ENCODE data around the gene DUSP6.

DNA sequence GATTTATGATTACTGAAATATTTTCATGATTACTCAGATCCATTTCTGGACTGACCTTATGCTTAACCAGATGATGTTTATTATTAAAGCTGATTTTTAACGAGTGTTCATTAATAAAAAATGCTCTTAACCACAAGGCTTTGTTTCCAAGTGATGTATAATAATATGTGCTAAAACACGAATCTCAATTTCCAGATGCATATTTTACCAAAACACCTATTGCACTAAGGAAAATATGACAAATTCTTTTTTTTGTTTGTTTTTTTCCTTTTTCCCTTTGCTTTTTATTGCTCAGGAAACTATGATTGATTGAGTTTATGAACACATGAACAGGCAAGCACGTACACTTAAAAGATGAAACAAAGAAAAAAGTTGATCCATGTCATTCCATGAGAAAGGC is 16.9 kb upstream of the DUSP6 start:
- TF ChIP-seq POLR2AphosphoS5 (IDR thresholded peaks at IDR 0.05; ENCODE audit: insufficient read depth in 1 of 2, low read depth in 1 of 2), result no peak
- TF ChIP-seq, protein P1, sequence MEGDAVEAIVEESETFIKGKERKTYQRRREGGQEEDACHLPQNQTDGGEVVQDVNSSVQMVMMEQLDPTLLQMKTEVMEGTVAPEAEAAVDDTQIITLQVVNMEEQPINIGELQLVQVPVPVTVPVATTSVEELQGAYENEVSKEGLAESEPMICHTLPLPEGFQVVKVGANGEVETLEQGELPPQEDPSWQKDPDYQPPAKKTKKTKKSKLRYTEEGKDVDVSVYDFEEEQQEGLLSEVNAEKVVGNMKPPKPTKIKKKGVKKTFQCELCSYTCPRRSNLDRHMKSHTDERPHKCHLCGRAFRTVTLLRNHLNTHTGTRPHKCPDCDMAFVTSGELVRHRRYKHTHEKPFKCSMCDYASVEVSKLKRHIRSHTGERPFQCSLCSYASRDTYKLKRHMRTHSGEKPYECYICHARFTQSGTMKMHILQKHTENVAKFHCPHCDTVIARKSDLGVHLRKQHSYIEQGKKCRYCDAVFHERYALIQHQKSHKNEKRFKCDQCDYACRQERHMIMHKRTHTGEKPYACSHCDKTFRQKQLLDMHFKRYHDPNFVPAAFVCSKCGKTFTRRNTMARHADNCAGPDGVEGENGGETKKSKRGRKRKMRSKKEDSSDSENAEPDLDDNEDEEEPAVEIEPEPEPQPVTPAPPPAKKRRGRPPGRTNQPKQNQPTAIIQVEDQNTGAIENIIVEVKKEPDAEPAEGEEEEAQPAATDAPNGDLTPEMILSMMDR (IDR thresholded peaks at IDR 0.05), result no peak
- TF ChIP-seq POLR2A (IDR thresholded peaks at IDR 0.05), result no peak
